ENCODE results near the gene SMARCD1.

SMARCD1 gene

DNA sequence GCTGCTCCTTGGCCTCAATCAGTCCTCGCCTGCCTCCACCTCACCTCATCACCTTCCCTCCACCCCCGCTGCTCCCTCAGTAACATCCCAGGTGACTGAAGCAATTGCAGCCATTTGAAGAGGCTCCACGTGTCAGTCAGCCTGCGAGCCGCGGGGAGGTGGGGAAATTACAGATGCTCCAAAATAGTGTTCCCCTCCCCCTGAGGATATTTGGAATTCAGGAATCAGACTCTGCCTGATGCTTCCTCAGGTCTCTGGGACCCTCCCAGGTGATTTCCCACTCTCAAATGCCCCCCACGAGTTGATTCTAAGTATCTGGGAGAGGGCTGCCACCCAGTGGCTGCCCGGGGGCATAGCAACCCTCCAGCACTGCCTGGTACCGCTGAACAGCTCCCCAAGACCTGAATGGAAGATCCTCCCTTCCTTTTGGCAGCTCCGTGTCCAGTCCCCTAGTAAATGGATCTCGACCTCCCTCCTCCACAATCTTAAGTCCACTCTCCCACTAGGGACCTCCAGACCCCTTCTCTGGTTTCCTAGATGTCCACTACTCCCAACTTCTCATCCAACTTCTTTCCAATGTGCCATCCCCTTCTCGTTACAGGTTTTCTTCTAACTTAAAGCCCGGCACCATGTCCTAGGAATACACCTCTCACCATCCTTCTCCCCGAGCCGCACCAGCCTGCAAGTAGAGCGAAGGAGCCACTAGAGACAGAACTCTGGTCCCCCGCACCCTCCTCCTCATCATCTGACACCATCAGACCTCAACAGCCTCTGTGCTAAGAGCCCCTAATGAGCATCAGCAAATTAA is 29.1 kb upstream of the SMARCD1 start:
- peak; percentile 56 to 94 (median 80) for DNase-seq
- intact Hi-C loops (cut with DNase I): loop anchor here (2.0 kb wide), 2 partner anchors 81 to 89 kb away; no protein-coding TSS in a partner anchor

DNA sequence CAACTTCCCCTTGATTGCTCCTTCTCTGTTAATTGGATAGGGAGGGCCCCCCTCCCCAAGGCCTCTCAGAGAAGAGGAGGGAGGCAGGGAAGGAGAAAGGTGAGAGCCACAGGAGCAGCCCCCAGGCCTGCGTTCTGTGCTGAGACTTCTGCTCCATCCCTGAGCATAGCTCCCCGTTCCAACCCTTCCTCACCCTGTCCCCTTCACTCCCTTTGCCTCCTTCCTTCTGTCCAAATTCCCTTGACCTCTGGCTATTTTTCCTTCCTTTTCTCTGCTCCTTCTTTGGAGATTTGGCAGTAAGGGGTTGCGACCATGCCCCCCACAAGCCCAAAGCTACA is 28.5 kb upstream of the SMARCD1 start:
- intact Hi-C loops (cut with DNase I): loop anchor here (2.0 kb wide), 2 partner anchors 82 to 90 kb away; no protein-coding TSS in a partner anchor
- no peak for DNase-seq

DNA sequence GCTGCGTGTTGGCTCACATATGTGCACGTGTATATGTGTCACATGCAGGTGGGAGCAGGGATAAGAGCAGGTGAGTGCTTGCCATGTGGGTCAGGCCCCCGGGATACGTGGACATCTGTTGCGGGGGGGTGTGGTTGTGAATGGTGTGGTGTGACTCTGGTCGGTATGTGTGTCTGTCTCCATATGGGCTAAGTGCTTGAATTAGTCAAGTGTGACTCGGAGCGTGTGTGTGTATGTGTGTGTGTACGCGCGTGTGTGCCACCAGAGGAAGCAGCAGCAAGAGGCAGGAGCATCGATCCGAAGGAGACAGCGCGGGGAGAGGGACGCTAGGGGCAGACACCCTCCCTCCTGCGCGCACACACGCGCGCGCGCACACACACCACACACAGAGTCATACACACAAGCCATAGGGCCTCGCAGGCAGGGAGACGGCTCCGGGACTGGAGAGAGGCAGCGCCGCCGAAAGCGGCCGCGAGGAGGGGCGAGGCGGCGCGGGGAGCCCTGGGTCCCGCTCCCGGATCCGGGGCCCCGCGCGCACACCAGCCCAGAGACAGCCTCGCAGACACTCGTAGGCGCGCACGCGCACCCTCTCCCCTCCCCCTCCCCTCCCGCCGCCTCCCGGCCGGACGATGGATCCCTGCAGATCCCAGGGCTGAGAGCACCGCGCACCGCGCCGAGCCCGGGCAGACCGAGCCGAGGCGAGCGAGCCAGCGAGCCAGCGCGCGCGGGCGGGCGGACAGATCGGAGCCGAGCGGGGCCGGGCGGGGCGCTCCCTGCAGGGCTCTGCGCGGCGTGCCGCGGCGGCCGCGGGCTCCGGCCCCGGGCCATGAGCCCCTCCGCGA is 27.9 kb upstream of the SMARCD1 start, which contains the start of gene ASIC1:
TSS of gene ASIC1 (plus strand) at position 597 of the 842 bp plus-strand sequence. CDS start 1,171 bp downstream, outside the sequence.
- intact Hi-C loops (cut with DNase I): loop anchor here (2.0 kb wide), 2 partner anchors 82 to 90 kb away; no protein-coding TSS in a partner anchor
- peak; percentile 56 to 92 (median 82) for DNase-seq

DNA sequence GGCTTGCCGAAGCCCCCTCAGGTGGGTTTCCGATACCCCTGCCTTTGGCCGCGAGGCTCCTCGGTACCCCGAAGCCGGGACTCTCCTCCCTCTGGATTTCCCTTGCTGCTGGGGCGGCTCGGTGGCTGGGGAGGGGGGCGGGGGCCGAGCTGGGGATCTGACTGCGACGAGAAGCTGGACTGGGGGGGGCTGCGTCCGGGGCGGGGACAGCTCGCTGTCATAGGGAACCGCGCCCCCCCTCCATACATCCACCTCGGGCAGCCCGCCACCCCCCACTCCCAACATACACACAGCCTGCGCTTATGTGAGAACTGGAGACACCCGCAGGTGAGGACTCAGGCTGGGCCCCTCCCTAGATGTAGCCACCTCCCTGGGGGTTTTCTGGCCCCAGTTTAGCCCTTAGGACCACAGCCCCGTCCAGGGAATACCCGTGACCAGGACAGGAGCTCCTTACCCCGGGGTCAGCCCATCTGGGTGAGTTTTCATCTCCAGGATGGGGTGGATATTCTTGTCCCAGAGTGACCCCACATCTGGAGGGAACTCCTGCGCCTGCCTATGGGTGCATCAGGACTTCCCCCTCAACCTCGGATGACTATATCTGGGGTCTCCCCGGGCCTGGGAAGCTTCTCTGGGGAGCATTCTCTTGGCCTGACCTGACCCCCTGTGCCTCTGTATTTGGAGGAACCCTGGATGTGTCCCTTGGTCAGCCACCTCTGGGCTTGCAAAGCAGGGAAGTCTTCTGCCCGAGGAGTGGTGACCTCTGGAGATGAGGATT is 27.1 kb upstream of the SMARCD1 start:
- DNase-seq: peak in 11 of 42 donors; percentile 25 to 64 (median 49)
- intact Hi-C loops (cut with DNase I): loop anchor here (2.0 kb wide), 2 partner anchors 83 to 91 kb away; no protein-coding TSS in a partner anchor

DNA sequence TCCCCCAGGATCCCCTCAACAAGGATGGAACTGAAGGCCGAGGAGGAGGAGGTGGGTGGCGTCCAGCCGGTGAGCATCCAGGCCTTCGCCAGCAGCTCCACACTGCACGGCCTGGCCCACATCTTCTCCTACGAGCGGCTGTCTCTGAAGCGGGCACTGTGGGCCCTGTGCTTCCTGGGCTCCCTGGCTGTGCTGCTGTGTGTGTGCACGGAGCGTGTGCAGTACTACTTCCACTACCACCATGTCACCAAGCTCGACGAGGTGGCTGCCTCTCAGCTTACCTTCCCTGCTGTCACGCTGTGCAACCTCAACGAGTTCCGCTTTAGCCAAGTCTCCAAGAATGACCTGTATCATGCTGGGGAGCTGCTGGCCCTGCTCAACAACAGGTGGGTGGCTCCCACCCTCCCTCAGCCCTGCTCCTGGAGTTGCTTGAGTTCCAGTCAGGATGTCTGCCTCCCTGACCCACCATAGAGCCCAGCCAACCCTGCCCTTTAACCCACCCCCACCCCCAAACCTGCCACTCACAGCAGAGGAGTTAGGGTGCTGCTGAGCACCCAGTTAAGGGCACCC is 26.3 kb upstream of the SMARCD1 start:
- intact Hi-C loops (cut with DNase I): no loop called here
- DNase-seq: peak in 7 of 42 donors; percentile 21 to 67 (median 43)

DNA sequence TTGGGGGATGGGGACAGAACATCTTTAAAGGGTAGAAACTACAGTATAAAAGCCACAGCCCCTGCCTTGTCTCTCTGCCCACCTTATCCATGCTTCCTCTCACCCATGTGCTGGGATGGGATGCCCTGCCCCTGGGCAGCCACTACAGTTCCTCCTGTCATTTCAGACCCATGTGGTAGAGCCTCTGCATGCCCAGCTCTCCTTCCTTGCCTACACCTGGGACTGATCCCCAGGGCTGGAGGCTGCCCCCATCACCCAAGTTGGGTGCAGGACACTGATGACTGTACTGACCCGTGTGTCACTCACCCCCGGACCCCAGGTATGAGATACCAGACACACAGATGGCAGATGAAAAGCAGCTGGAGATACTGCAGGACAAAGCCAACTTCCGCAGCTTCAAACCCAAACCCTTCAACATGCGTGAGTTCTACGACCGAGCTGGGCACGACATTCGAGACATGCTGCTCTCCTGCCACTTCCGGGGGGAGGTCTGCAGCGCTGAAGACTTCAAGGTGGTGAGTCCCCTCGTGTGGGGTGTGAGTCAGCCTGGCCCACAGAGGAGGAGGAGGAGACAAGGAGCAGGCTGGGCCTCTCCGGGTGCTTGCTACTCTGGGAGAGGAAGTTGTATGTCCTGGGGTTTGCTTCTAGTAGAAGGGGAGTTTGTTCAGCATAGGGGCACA is 25.6 kb upstream of the SMARCD1 start:
- intact Hi-C loops (cut with DNase I): loop anchor here (10.0 kb wide), 1 partner anchor 195 kb away; no protein-coding TSS in a partner anchor

DNA sequence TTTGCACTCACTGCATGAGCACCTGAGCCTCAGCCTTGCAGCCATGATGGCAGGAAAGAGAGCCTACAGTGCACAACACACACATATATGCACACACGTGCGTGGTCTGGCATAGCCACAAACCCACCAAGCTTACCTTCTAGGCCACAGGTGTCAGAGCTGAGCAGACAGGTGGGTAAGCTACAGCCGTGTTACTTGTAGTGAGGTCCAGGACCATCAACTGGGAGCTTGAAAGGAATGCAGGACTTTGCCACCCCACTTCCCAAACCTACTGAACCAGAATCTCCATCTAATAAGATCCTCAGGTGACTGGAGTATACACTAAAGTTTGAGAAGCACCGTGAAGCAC is 25.0 kb upstream of the SMARCD1 start:
- no peak for DNase-seq
- intact Hi-C loops (cut with DNase I): loop anchor here (10.0 kb wide), 1 partner anchor 195 kb away; no protein-coding TSS in a partner anchor

More for the DNA sequence above, 25.6 kb upstream of the SMARCD1 start:
- no peak for DNase-seq

DNA sequence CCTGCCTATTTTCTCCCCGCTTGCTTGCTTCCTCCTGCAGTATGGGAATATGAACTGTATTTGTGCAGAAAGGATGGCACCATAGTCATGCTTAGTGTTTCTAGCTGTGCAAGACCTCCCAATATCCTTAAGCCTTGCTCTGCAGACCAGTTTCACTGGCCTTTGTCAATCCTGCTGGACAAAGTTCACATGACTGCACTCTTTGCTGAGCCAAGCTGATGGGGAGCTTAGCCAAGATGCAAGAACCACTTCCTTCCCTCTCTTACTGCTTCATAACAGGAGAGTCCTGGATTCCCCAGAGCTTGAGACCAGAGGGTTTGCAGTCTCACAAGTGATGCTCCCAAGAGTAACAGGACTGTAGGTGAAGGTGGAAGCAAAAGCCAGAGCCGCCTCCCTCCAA is 24.0 kb upstream of the SMARCD1 start:
- intact Hi-C loops (cut with DNase I): loop anchor here (10.0 kb wide), 1 partner anchor 196 kb away; no protein-coding TSS in a partner anchor
- peak in 4 of 42 donors; percentile 27 to 54 (median 46) for DNase-seq

DNA sequence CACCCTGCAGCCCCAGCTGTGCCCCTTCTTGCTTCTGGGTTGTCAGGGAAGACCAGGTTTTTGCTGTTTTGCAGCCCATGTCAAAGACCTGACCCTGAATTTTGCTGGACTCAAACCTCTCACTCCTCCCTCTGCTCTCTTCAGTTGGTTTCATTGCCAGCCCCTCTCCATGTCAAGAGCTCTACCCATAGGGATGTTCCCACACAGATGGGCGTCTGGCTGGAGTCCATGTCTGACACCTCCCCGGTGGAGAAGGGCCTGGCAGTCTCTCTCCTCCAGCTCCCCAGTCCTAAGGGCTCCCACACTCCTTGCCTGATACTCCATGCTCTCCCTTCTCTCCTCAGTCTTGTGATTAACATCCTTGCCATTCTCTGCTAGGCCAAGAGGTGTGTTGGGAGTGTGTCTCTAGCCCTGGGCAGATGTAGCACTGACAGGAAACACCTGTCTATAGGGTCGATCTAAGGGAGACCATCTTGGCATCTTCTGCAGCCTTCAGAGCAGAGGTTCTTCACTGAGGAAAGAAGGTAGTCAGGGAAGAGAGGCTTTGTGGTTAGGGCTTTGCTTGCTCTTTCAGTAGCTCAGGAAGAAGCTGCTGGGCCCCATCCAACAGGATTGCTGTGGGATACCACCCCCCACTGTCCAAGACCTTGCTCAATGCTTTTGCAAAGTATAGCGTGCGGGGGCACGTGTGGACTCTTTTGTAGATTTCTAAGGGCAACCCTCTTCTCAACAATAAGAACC is 23.0 kb upstream of the SMARCD1 start:
- intact Hi-C loops (cut with DNase I): loop anchor here (10.0 kb wide), 1 partner anchor 197 kb away; no protein-coding TSS in a partner anchor
- DNase-seq: no peak

DNA sequence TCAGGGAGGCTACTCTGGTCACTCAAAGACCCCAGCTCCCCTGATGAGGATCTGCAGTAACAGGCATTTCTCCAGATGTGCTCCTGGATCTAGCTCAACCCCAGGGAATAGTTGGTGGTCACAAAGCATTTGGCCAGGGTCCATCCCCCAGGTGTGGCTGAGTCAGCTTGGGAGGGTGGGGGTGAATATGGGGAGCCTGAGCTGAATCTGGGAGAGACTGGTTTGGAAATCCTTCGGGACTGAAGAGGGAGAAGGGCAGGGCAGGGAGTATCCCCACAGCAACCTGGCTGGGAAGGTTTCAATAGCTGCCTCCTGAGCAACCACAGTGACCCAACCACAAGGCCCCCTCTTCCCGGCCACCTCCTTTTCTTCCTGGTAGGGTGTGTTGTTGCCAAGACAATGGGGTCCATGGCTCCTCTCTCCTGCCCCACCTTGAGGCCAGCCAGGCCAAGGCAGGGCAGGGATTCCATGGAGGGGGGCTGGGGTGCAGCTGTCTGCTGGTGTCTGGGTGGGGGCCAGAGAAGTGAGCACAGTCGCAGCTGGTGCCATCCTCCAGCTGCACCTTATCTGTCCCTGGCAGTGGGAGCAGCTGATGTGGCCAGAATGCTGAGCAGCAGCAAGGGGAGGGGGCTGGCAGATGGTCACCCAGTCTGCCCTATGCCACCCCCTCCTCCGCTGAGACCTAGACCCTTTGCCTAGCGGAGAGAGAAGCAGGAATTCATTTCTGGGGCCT is 22.2 kb upstream of the SMARCD1 start:
- DNase-seq: peak in 38 of 42 donors; percentile 31 to 83 (median 67)
- intact Hi-C loops (cut with DNase I): loop anchor here (10.0 kb wide), 1 partner anchor 198 kb away; no protein-coding TSS in a partner anchor

DNA sequence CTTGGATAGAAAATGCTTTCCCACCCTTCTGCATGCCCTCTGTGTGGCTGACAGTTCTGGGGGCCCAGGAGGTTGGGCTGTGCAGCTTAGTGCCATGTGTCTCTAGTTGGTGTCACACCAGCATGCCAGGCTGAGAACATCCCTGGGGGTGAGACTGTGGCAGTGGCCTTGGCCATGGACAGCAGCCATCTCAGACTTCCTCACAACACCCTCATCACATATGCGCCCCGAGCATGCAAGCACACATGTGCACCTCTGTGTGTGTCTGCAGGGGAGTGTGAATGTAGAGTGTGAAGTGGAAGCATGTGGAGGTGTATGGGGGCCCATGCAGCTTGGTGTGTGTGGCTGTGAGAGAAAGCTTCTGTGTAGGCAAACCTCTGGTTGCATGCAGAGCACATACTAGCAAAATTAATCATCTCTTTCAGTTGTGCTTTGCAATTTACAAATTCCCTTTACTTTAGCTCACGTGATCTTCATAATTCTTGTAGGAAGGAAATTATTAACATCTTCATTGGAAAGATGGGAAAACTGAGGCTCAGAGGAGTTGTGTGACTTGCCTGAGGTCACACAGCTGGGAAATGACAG is 19.3 kb upstream of the SMARCD1 start:
- intact Hi-C loops (cut with DNase I): loop anchor here (10.0 kb wide), 1 partner anchor 201 kb away; no protein-coding TSS in a partner anchor
- no peak for DNase-seq

DNA sequence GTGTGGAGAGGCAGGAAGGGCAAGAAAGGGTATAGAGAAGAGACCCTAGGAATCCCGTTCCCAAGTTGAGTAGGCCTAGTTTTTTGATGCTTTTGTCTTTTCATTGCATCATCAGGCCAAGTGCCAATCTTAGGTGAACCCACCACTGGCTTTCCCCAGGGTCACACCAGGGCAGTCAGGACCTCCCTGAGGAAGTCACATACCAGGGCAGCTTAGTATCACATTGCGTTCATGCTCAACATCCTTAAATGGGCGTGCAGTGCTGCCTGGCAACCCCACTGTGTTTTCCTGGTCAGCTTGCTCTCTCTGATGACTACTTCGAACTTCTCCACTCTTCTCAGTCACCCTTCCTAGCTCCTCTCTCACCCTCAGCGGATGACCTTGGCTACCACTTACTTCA is 18.7 kb upstream of the SMARCD1 start:
- DNase-seq: no peak
- intact Hi-C loops (cut with DNase I): loop anchor here (10.0 kb wide), 1 partner anchor 202 kb away; no protein-coding TSS in a partner anchor

DNA sequence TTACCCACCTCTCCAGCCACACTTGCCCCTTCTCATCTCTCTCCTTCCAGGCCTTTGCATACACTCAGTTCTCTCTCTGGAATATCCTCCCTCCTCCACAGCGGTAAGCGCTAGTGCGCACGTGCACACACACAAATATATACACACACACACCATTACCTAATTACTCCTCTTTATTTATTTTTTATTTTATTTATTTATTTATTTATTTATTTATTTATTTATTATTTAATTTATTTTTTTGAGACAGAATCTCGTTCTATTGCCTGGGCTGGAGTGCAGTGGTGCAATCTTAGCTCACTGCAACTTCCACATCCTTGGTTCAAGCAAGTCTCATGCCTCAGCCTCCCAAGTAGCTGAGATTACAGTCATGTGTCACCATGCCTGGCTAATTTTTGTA is 16.1 kb upstream of the SMARCD1 start:
- DNase-seq: no peak
- intact Hi-C loops (cut with DNase I): loop anchor here (10.0 kb wide), 1 partner anchor 204 kb away; no protein-coding TSS in a partner anchor

DNA sequence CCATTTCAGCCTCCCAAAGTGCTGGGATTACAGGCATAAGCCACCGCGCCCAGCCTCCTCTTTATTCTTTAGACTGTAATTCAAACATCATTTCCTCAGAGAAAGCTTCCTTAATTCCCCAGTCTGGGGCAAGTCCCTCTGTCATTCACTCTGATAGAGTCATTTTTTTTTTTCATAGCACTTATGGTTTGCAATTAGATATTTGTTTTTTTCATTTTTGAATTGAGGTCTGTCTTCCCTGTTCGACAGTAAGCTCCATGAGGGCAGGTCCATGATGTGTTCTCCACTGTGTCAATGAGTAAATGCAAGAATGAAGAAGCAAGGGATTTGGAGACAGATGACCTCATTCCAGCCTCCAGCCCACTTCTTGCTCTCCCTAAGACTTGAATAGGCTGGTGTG is 15.6 kb upstream of the SMARCD1 start:
- intact Hi-C loops (cut with DNase I): loop anchor here (10.0 kb wide), 1 partner anchor 205 kb away; no protein-coding TSS in a partner anchor
- DNase-seq: no peak

DNA sequence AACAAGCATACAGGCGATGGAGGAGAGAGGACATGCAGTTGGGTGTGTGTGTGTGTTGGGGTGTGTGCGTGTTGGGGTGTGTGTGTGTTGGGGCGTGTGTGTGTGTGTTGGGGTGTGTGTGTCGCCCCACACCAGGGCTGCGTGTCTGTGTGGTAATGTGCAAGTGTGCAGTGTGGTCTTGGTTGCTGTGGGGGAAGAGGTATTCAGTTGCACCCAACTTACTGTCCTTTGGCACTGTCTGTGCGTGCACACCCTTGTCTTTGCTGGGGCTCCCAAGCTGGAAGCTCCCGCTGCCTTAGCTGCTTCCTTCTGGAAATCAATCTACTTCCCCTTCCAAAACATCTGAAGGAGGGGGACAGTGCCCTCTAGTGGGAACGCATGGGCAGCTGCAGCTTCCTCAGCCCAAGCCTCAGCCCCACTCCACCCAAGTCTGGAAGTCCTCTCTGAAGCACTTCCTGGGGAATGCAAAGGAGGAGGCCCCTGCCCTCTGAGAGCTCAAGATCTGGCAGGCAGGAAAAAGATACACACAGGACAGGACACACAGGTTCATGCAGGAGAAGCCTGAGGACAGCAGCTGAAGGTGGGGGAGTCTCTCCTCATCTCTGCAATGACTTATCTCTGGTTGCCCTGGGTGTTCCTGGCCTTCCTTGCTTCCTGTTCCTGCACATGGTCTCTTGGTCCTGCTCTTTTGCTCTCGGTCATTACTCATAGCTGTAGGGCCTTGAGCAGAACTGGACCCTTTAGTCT is 14.7 kb upstream of the SMARCD1 start:
- peak; percentile 70 to 94 (median 86) for DNase-seq
- intact Hi-C loops (cut with DNase I): loop anchor here (2.0 kb wide), 1 partner anchor 104 kb away; no protein-coding TSS in a partner anchor

Data from head of caudate nucleus (tissue), 42 donors.